HEK293 (cell line): ENCODE data around the gene FRYL.

Experiments
- IKZF3 ChIP-seq: fragments of 450-650 bp; IDR thresholded peaks from 2 replicates; pipeline ENCODE4 v1.5.0; 2018; ENCODE audit warnings: missing biosample characterization, mild to moderate bottlenecking, missing genetic modification characterization, moderate library complexity
- ZBTB17 ChIP-seq: fragments of 450-650 bp; formaldehyde crosslinking; IDR thresholded peaks from 2 replicates; pipeline ENCODE4 v1.5.1; 2016; ENCODE audit warnings: missing biosample characterization, missing genetic modification characterization
- ZBTB20 ChIP-seq: fragments of 450-650 bp; formaldehyde crosslinking; IDR thresholded peaks from 2 replicates; pipeline ENCODE4 v1.5.1; 2016; ENCODE audit warnings: missing biosample characterization, missing genetic modification characterization
- ZNF121 ChIP-seq: fragments of 450-650 bp; formaldehyde crosslinking; IDR thresholded peaks from 2 replicates; pipeline ENCODE4 v1.5.1; 2016; ENCODE audit warnings: missing biosample characterization, missing genetic modification characterization
- ZNF133 ChIP-seq: fragments of 450-650 bp; formaldehyde crosslinking; IDR thresholded peaks from 2 replicates; pipeline ENCODE4 v1.5.1; 2016; ENCODE audit warnings: missing biosample characterization, missing genetic modification characterization
- ZNF146 ChIP-seq: fragments of 450-650 bp; formaldehyde crosslinking; IDR thresholded peaks from 2 replicates; pipeline ENCODE4 v1.5.1; 2016; ENCODE audit warnings: missing biosample characterization, missing genetic modification characterization
- ZNF24 ChIP-seq: fragments of 450-650 bp; formaldehyde crosslinking; IDR thresholded peaks from 2 replicates; pipeline ENCODE4 v1.5.1; 2016; ENCODE audit warnings: missing biosample characterization, missing genetic modification characterization
- ZNF350 ChIP-seq: fragments of 450-650 bp; formaldehyde crosslinking; IDR thresholded peaks from 2 replicates; pipeline ENCODE4 v1.5.0; 2017; ENCODE audit warnings: missing biosample characterization, mild to moderate bottlenecking, missing genetic modification characterization
- ZNF830 ChIP-seq: fragments of 450-650 bp; IDR thresholded peaks from 2 replicates; pipeline ENCODE4 v1.5.0; 2018; ENCODE audit warnings: missing biosample characterization, missing genetic modification characterization, low read depth, mild to moderate bottlenecking, moderate library complexity
- TF ChIP-seq, protein P1 (sequence below): fragments of 450-650 bp; formaldehyde crosslinking; IDR thresholded peaks from 2 replicates; pipeline ENCODE4 v1.5.1; 2016; ENCODE audit warnings: missing biosample characterization, missing genetic modification characterization
- TF ChIP-seq, protein P2 (sequence below): fragments of 450-650 bp; formaldehyde crosslinking; IDR thresholded peaks from 2 replicates; pipeline ENCODE4 v1.5.1; 2017; ENCODE audit warnings: missing biosample characterization, mild to moderate bottlenecking, missing genetic modification characterization, moderate library complexity

DNA sequence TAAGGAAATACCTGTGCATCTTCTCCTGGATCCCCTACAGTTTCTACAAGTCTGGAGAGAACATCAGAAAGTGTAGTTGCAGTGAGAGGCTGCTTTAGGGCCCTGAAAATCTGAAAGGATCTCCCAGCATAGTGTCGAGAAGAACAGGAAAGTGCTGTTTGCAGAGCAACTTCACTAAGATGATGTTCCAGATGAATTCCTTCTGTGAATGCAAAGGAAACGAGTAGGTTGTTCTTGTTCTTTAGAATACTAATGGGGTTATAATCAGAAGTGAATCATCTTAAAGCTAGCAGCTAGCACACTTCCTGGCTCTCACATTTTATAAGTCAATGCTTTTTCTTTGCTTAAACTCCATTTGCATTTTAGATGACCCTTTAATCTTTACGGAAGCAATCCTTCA is 236.3 kb downstream of the FRYL start:
- TF ChIP-seq, protein P1, sequence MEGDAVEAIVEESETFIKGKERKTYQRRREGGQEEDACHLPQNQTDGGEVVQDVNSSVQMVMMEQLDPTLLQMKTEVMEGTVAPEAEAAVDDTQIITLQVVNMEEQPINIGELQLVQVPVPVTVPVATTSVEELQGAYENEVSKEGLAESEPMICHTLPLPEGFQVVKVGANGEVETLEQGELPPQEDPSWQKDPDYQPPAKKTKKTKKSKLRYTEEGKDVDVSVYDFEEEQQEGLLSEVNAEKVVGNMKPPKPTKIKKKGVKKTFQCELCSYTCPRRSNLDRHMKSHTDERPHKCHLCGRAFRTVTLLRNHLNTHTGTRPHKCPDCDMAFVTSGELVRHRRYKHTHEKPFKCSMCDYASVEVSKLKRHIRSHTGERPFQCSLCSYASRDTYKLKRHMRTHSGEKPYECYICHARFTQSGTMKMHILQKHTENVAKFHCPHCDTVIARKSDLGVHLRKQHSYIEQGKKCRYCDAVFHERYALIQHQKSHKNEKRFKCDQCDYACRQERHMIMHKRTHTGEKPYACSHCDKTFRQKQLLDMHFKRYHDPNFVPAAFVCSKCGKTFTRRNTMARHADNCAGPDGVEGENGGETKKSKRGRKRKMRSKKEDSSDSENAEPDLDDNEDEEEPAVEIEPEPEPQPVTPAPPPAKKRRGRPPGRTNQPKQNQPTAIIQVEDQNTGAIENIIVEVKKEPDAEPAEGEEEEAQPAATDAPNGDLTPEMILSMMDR (tag by site-specific recombination), result no peak
- TF ChIP-seq ZBTB20 (no peak), ZNF146 (tag by site-specific recombination) (no peak), ZNF830 (tag by site-specific recombination) (no peak), IKZF3 (tag by site-specific recombination) (no peak), ZNF133 (tag by site-specific recombination) (no peak), ZNF121 (tag by site-specific recombination) (no peak), ZBTB17 (tag by site-specific recombination) (no peak), ZNF350 (tag by site-specific recombination) (no peak), ZNF24 (tag by site-specific recombination) (no peak)
- TF ChIP-seq, protein P2, sequence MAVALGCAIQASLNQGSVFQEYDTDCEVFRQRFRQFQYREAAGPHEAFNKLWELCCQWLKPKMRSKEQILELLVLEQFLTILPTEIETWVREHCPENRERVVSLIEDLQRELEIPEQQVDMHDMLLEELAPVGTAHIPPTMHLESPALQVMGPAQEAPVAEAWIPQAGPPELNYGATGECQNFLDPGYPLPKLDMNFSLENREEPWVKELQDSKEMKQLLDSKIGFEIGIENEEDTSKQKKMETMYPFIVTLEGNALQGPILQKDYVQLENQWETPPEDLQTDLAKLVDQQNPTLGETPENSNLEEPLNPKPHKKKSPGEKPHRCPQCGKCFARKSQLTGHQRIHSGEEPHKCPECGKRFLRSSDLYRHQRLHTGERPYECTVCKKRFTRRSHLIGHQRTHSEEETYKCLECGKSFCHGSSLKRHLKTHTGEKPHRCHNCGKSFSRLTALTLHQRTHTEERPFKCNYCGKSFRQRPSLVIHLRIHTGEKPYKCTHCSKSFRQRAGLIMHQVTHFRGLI (tag by site-specific recombination), result no peak
